HEK293 (cell line): ENCODE measurements around the gene OR10P1.
A peak's percentile ranks its signal among the peaks of the same experiment; 100 is the strongest.

ENCODE experiments used
- CTCF ChIA-PET: fragments of 350-600 bp; formaldehyde crosslinking; extraction: SDS; loops from one replicate; lab custom pipeline; 2021; ENCODE audit warnings: antibody characterized with exemption; lab: Yijun Ruan, JAX
- POLR2A ChIA-PET: fragments of 300-600 bp; formaldehyde crosslinking; extraction: SDS; loops from one replicate; lab custom pipeline; 2020; ENCODE audit warnings: antibody characterized with exemption, inconsistent platforms; lab: Yijun Ruan, JAX
- H3K27ac ChIP-seq: fragments of 200-500 bp; sonication (Bioruptor generic); 2 replicates; pipeline ENCODE4 v1.5.1; 2014; ENCODE audit warnings: low read depth, low read length, control low read depth, inconsistent platforms; ENCODE audit errors: extremely low read depth
- H3K36me3 ChIP-seq, 2 experiments: fragments of 200-500 bp in 1 of 2; sonication (Bioruptor generic) in 1 of 2; 1 replicate in 1 of 2; 2 replicates in 1 of 2; pipeline ENCODE4 v1.5.1; 2014 to 2017; ENCODE audit warnings: inconsistent platforms in 2 of 2, low read length in 2 of 2; ENCODE audit not compliant: control insufficient read depth in 2 of 2, insufficient read depth in 1 of 2
- H3K4me1 ChIP-seq: fragments of 200-500 bp; sonication (Bioruptor generic); 2 replicates; pipeline ENCODE4 v1.5.1; 2014; ENCODE audit warnings: mild to moderate bottlenecking, low read length, inconsistent platforms; ENCODE audit not compliant: control insufficient read depth, insufficient read depth
- H3K4me3 ChIP-seq: 2 replicates; pipeline ENCODE4 v1.5.1; 2011; ENCODE audit warnings: low read depth, mild to moderate bottlenecking, control low read depth, low read length, moderate library complexity
- H3K9me3 ChIP-seq: fragments of 200-500 bp; sonication (Bioruptor generic); 2 replicates; pipeline ENCODE4 v1.5.1; 2014; ENCODE audit warnings: low read depth, low read length, inconsistent platforms; ENCODE audit not compliant: control insufficient read depth, insufficient read depth
- REPIN1 ChIP-seq: fragments of 450-650 bp; formaldehyde crosslinking; IDR thresholded peaks from 2 replicates; pipeline ENCODE4 v1.5.1; 2017; ENCODE audit warnings: missing biosample characterization, missing genetic modification characterization, low read depth
- SALL2 ChIP-seq: fragments of 450-650 bp; formaldehyde crosslinking; IDR thresholded peaks from 2 replicates; pipeline ENCODE4 v1.5.0; 2017; ENCODE audit warnings: missing biosample characterization, mild to moderate bottlenecking, missing genetic modification characterization, borderline replicate concordance
- TRIM28 ChIP-seq: IDR thresholded peaks from 2 replicates; pipeline ENCODE4 v1.6.1; 2011; ENCODE audit warnings: low read length, control low read depth, borderline replicate concordance
- ZBTB20 ChIP-seq: fragments of 450-650 bp; formaldehyde crosslinking; IDR thresholded peaks from 2 replicates; pipeline ENCODE4 v1.5.1; 2016; ENCODE audit warnings: missing biosample characterization, missing genetic modification characterization
- ZNF23 ChIP-seq: fragments of 450-650 bp; formaldehyde crosslinking; IDR thresholded peaks from 2 replicates; pipeline ENCODE4 v1.5.1; 2016; ENCODE audit warnings: missing biosample characterization, missing genetic modification characterization, borderline replicate concordance
- ZNF302 ChIP-seq: fragments of 450-650 bp; formaldehyde crosslinking; IDR thresholded peaks from 2 replicates; pipeline ENCODE4 v1.5.1; 2016; ENCODE audit warnings: missing biosample characterization, missing genetic modification characterization, low read depth
- ZNF391 ChIP-seq: fragments of 450-650 bp; formaldehyde crosslinking; IDR thresholded peaks from 2 replicates; pipeline ENCODE4 v1.5.1; 2016; ENCODE audit warnings: low read depth, missing biosample characterization, missing genetic modification characterization, borderline replicate concordance
- ZNF548 ChIP-seq: fragments of 450-650 bp; formaldehyde crosslinking; IDR thresholded peaks from 2 replicates; pipeline ENCODE4 v1.5.1; 2016; ENCODE audit warnings: missing biosample characterization, missing genetic modification characterization
- ZNF585B ChIP-seq: fragments of 450-650 bp; formaldehyde crosslinking; IDR thresholded peaks from 2 replicates; pipeline ENCODE4 v1.5.1; 2016; ENCODE audit warnings: missing biosample characterization, missing genetic modification characterization
- ZNF660 ChIP-seq: fragments of 450-650 bp; IDR thresholded peaks from 2 replicates; pipeline ENCODE4 v1.5.1; 2018; ENCODE audit warnings: missing biosample characterization, mild to moderate bottlenecking, missing genetic modification characterization
- ZNF677 ChIP-seq: fragments of 450-650 bp; IDR thresholded peaks from 2 replicates; pipeline ENCODE4 v1.5.0; 2018; ENCODE audit warnings: missing biosample characterization, mild to moderate bottlenecking, missing genetic modification characterization, moderate library complexity
- TF ChIP-seq, protein P1 (sequence below): fragments of 450-650 bp; formaldehyde crosslinking; IDR thresholded peaks from 2 replicates; pipeline ENCODE4 v1.5.1; 2016; ENCODE audit warnings: missing biosample characterization, missing genetic modification characterization
- TF ChIP-seq, protein P2 (sequence below): fragments of 450-650 bp; formaldehyde crosslinking; IDR thresholded peaks from 2 replicates; pipeline ENCODE4 v1.5.1; 2016; ENCODE audit warnings: missing biosample characterization, missing genetic modification characterization
- TF ChIP-seq, protein P3 (sequence below): fragments of 450-650 bp; formaldehyde crosslinking; IDR thresholded peaks from 2 replicates; pipeline ENCODE4 v1.5.1; 2016; ENCODE audit warnings: missing biosample characterization, missing genetic modification characterization
- TF ChIP-seq, protein P4 (sequence below): fragments of 450-650 bp; formaldehyde crosslinking; IDR thresholded peaks from 2 replicates; pipeline ENCODE4 v1.5.1; 2016; ENCODE audit warnings: missing biosample characterization, missing genetic modification characterization
- TF ChIP-seq, protein P5 (sequence below): fragments of 450-650 bp; formaldehyde crosslinking; IDR thresholded peaks from 2 replicates; pipeline ENCODE4 v1.5.1; 2016; ENCODE audit warnings: missing biosample characterization, missing genetic modification characterization

OR10P1 gene

DNA sequence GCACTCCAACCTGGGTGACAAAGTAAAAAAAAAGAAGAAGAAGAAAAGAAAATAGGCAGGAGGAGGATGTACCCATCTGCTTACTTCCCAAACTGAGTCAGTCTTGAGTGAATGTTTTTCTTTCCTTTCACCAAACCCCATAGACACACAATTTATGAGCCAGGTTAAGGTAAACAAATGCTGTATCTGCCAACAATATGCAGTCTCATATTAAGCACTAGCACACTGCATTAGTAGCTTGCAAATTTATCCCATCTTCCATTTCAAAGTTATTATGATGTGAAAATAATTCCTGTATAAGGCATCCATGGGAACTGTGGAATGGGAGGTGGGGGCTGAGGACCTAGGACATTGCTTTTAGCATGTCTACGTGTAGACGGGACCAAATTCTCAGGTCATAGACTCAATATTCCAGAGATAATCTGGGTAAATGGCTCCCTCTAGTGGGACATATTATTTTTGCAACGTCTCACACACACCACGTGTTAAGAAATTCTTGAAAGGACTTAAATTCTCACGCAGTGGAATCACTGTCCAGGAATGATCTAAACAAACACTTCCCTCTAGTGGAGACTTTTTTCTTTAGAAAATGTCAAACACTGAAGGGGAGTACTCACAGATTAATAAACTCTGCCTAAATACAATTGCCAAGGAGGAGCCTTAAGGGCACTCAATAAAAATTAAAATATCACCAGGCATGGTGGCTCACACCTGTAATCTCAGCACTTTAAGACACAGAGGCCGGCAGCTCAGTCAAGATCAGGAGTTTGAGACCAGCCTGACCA is 17.1 kb upstream of the OR10P1 start (continued):
- TF ChIP-seq ZNF548 (tag by site-specific recombination) (no peak), ZNF677 (tag by site-specific recombination) (no peak), ZNF23 (tag by site-specific recombination) (no peak), ZNF660 (tag by site-specific recombination) (peak; percentile 86), ZNF391 (tag by site-specific recombination) (no peak), ZNF302 (tag by site-specific recombination) (no peak), TRIM28 (no peak)
- TF ChIP-seq, protein P1, sequence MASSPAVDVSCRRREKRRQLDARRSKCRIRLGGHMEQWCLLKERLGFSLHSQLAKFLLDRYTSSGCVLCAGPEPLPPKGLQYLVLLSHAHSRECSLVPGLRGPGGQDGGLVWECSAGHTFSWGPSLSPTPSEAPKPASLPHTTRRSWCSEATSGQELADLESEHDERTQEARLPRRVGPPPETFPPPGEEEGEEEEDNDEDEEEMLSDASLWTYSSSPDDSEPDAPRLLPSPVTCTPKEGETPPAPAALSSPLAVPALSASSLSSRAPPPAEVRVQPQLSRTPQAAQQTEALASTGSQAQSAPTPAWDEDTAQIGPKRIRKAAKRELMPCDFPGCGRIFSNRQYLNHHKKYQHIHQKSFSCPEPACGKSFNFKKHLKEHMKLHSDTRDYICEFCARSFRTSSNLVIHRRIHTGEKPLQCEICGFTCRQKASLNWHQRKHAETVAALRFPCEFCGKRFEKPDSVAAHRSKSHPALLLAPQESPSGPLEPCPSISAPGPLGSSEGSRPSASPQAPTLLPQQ = peak; percentile 17; the same call in 1 of the 2 replicates
- TF ChIP-seq, protein P2, sequence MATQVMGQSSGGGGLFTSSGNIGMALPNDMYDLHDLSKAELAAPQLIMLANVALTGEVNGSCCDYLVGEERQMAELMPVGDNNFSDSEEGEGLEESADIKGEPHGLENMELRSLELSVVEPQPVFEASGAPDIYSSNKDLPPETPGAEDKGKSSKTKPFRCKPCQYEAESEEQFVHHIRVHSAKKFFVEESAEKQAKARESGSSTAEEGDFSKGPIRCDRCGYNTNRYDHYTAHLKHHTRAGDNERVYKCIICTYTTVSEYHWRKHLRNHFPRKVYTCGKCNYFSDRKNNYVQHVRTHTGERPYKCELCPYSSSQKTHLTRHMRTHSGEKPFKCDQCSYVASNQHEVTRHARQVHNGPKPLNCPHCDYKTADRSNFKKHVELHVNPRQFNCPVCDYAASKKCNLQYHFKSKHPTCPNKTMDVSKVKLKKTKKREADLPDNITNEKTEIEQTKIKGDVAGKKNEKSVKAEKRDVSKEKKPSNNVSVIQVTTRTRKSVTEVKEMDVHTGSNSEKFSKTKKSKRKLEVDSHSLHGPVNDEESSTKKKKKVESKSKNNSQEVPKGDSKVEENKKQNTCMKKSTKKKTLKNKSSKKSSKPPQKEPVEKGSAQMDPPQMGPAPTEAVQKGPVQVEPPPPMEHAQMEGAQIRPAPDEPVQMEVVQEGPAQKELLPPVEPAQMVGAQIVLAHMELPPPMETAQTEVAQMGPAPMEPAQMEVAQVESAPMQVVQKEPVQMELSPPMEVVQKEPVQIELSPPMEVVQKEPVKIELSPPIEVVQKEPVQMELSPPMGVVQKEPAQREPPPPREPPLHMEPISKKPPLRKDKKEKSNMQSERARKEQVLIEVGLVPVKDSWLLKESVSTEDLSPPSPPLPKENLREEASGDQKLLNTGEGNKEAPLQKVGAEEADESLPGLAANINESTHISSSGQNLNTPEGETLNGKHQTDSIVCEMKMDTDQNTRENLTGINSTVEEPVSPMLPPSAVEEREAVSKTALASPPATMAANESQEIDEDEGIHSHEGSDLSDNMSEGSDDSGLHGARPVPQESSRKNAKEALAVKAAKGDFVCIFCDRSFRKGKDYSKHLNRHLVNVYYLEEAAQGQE (tag by site-specific recombination) = no peak
- TF ChIP-seq, protein P3, sequence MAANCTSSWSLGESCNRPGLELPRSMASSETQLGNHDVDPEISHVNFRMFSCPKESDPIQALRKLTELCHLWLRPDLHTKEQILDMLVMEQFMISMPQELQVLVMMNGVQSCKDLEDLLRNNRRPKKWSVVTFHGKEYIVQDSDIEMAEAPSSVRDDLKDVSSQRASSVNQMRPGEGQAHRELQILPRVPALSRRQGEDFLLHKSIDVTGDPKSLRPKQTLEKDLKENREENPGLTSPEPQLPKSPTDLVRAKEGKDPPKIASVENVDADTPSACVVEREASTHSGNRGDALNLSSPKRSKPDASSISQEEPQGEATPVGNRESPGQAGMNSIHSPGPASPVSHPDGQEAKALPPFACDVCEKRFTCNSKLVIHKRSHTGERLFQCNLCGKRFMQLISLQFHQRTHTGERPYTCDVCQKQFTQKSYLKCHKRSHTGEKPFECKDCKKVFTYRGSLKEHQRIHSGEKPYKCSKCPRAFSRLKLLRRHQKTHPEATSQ (tag by site-specific recombination) = no peak
- TF ChIP-seq, protein P4, sequence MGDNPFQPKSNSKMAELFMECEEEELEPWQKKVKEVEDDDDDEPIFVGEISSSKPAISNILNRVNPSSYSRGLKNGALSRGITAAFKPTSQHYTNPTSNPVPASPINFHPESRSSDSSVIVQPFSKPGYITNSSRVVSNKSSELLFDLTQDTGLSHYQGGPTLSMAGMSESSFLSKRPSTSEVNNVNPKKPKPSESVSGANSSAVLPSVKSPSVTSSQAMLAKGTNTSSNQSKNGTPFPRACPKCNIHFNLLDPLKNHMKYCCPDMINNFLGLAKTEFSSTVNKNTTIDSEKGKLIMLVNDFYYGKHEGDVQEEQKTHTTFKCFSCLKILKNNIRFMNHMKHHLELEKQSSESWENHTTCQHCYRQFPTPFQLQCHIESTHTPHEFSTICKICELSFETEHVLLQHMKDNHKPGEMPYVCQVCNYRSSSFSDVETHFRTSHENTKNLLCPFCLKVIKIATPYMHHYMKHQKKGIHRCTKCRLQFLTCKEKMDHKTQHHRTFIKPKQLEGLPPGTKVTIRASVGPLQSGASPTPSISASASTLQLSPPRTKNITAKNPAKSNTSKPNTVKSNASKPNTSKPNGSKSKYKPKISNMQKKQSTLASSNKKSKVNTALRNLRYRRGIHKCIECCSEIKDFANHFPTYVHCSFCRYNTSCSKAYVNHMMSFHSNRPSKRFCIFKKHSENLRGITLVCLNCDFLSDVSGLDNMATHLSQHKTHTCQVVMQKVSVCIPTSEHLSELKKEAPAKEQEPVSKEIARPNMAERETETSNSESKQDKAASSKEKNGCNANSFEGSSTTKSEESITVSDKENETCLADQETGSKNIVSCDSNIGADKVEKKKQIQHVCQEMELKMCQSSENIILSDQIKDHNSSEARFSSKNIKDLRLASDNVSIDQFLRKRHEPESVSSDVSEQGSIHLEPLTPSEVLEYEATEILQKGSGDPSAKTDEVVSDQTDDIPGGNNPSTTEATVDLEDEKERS = no peak
- TF ChIP-seq, protein P5, sequence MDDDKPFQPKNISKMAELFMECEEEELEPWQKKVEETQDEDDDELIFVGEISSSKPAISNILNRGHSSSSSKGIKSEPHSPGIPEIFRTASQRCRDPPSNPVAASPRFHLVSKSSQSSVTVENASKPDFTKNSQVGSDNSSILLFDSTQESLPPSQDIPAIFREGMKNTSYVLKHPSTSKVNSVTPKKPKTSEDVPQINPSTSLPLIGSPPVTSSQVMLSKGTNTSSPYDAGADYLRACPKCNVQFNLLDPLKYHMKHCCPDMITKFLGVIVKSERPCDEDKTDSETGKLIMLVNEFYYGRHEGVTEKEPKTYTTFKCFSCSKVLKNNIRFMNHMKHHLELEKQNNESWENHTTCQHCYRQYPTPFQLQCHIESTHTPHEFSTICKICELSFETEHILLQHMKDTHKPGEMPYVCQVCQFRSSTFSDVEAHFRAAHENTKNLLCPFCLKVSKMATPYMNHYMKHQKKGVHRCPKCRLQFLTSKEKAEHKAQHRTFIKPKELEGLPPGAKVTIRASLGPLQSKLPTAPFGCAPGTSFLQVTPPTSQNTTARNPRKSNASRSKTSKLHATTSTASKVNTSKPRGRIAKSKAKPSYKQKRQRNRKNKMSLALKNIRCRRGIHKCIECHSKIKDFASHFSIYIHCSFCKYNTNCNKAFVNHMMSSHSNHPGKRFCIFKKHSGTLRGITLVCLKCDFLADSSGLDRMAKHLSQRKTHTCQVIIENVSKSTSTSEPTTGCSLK (tag by site-specific recombination) = no peak

DNA sequence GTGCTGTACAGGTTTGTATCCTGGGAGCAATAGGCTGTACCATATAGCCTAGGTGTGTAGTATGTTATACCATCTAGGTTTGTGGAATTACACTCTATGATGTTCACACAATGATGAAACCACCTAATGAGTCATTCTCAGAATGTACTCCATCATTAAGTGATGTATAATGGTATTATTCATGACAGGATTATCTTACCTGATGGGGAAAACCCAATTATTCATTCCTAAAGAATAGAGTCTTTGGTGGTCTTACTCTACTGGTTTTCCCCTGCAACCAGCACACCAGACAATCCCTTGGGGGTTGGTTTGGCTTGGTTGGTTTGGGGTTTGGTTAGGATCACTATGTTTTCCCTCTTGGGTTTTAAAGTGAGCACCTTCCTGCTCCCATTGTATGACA is 12.6 kb upstream of the OR10P1 start:
- no peaks in the 10 kb centered on the region for H3K36me3 ChIP-seq
- no peaks in the 10 kb centered on the region for H3K9me3 ChIP-seq
- no peak overlapping the region for H3K27ac ChIP-seq
- H3K4me1 ChIP-seq = no peaks in the 10 kb centered on the region
- TF ChIP-seq ZNF585B (tag by site-specific recombination) = no peak
- no peak for TF ChIP-seq ZBTB20 (tag by site-specific recombination)
- no peak for TF ChIP-seq SALL2 (tag by site-specific recombination)
- TF ChIP-seq REPIN1 (tag by site-specific recombination) = no peak
- H3K4me3 ChIP-seq = no peak overlapping the region
- ChIA-PET POLR2A (no interaction called here), CTCF (no interaction called here)
